Body of pancreas (tissue), 4 donors: Measurements from ENCODE around the gene RASEF.

Experiments
- POLR2A ChIP-seq, 3 donors: fragments of 450-650 bp; IDR thresholded peaks; one replicate each; pipeline ENCODE4 v1.6.1; 2016; ENCODE audit warnings: antibody characterized with exemption in 3 of 3, mild to moderate bottlenecking in 2 of 3
- TF ChIP-seq, protein P1 (sequence below), 7 experiments: fragments of 450-650 bp in 4 of 7; fragments of 200-600 bp in 3 of 7; sonication (generic) in 3 of 7; IDR thresholded peaks; one replicate each; pipeline ENCODE4 v1.5.1; 2016 to 2019; ENCODE audit warnings: antibody characterized with exemption in 7 of 7

GRCh38 chr9:83032065-83032625, 30.8 kb downstream of the RASEF start:
- TF ChIP-seq, protein P1, sequence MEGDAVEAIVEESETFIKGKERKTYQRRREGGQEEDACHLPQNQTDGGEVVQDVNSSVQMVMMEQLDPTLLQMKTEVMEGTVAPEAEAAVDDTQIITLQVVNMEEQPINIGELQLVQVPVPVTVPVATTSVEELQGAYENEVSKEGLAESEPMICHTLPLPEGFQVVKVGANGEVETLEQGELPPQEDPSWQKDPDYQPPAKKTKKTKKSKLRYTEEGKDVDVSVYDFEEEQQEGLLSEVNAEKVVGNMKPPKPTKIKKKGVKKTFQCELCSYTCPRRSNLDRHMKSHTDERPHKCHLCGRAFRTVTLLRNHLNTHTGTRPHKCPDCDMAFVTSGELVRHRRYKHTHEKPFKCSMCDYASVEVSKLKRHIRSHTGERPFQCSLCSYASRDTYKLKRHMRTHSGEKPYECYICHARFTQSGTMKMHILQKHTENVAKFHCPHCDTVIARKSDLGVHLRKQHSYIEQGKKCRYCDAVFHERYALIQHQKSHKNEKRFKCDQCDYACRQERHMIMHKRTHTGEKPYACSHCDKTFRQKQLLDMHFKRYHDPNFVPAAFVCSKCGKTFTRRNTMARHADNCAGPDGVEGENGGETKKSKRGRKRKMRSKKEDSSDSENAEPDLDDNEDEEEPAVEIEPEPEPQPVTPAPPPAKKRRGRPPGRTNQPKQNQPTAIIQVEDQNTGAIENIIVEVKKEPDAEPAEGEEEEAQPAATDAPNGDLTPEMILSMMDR (IDR thresholded peaks at IDR 0.05) = no peak
- no peak for TF ChIP-seq POLR2A (IDR thresholded peaks at IDR 0.05)
